SU-DHL-6 (cell line): ENCODE measurements around the gene GLRA3.

Experiments
- H2AFZ ChIP-seq: fragments of 200-600 bp; sonication (generic); 2 replicates; pipeline ENCODE4 v1.6.1; 2014; ENCODE audit warnings: low read depth, mild to moderate bottlenecking, moderate library complexity, mixed read lengths, antibody characterized with exemption, low read length; ENCODE audit not compliant: severe bottlenecking
- H3F3A ChIP-seq: fragments of 200-600 bp; shearing (Covaris generic); 2 replicates; pipeline ENCODE4 v1.6.0; 2016; ENCODE audit warnings: antibody characterized with exemption, mild to moderate bottlenecking; ENCODE audit not compliant: insufficient read depth
- H3K27ac ChIP-seq: fragments of 200-600 bp; sonication (generic); 2 replicates; pipeline ENCODE4 v1.5.1; 2016; ENCODE audit warnings: low read depth, mild to moderate bottlenecking, low read length, moderate library complexity, mixed read lengths
- H3K27me3 ChIP-seq: fragments of 200-600 bp; sonication (generic), shearing (Covaris generic); 2 replicates; pipeline ENCODE4 v1.6.0; 2014; ENCODE audit warnings: mild to moderate bottlenecking, low read length
- H3K36me3 ChIP-seq: fragments of 200-600 bp; sonication (generic); 2 replicates; pipeline ENCODE4 v1.6.1; 2014; ENCODE audit warnings: mild to moderate bottlenecking, low read length, mixed read lengths
- H3K4me2 ChIP-seq: fragments of 300-600, 200-600 bp; shearing (Covaris generic), sonication (generic); 2 replicates; pipeline ENCODE4 v1.6.0; 2014; ENCODE audit warnings: low read length, low read depth, mild to moderate bottlenecking; ENCODE audit not compliant: poor library complexity, severe bottlenecking
- H3K4me3 ChIP-seq: fragments of 200-600 bp; sonication (generic); 2 replicates; pipeline ENCODE4 v1.5.1; 2014; ENCODE audit warnings: antibody characterized with exemption, low read length, mild to moderate bottlenecking, mixed read lengths; ENCODE audit not compliant: insufficient read depth, poor library complexity, severe bottlenecking
- H3K79me2 ChIP-seq: fragments of 200-600 bp; sonication (generic); 2 replicates; pipeline ENCODE4 v1.6.1; 2014; ENCODE audit warnings: mild to moderate bottlenecking, low read length, moderate library complexity; ENCODE audit not compliant: insufficient read depth
- H3K9ac ChIP-seq: fragments of 200-600 bp; sonication (generic); 2 replicates; pipeline ENCODE4 v1.7.0; 2014; ENCODE audit warnings: mild to moderate bottlenecking, low read length
- H3K9me2 ChIP-seq: fragments of 200-600 bp; sonication (generic); replicated peaks from 2 replicates; pipeline ENCODE4 v1.6.1; 2014; ENCODE audit warnings: low read length; ENCODE audit not compliant: insufficient read depth
- H3K9me3 ChIP-seq: fragments of 200-600 bp; sonication (generic); 2 replicates; pipeline ENCODE4 v1.6.1; 2014; ENCODE audit warnings: low read length, mixed read lengths; ENCODE audit not compliant: insufficient read depth
- H4K20me1 ChIP-seq: fragments of 200-600 bp; sonication (generic); 2 replicates; pipeline ENCODE4 v1.6.1; 2014; ENCODE audit warnings: low read depth, mild to moderate bottlenecking, antibody characterized with exemption, low read length, moderate library complexity, mixed read lengths
- EZH2phosphoT487 ChIP-seq: fragments of 200-600 bp; sonication (generic), shearing (Covaris generic); conservative IDR thresholded peaks from 2 replicates; pipeline ENCODE4 v1.6.1; 2018; ENCODE audit warnings: mild to moderate bottlenecking, antibody characterized with exemption, low read length, moderate library complexity, mixed read lengths
- TF ChIP-seq, protein P1 (sequence below): fragments of 200-600 bp; sonication (generic); IDR thresholded peaks from one replicate; pipeline ENCODE4 v1.5.1; 2017; ENCODE audit warnings: antibody characterized with exemption, mild to moderate bottlenecking, low read length, moderate library complexity; ENCODE audit not compliant: insufficient read depth, poor library complexity, severe bottlenecking

Gene GLRA3

DNA sequence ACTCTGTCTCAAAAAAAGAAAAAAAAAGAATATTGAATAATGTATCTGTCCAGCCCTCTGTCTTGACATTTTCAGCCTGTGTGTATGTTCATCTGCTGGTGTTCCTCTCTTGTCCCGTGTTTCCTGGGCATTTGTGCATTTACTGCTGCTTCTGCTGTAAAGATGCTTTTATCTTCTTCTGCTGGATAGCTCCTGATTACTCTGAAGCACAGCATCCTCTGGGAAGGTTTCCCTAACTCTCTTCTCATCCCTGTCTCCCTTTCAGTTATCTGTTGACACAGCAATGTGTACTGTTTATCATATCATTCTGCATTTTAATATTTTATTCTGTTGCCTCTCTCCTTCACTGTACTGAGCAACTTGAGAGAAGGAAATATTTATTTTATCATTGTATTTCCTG is 232.5 kb downstream of the GLRA3 start:
- no peaks in the 10 kb centered on the region for H3K27me3 ChIP-seq
- H2AFZ ChIP-seq, result no peak overlapping the region

DNA sequence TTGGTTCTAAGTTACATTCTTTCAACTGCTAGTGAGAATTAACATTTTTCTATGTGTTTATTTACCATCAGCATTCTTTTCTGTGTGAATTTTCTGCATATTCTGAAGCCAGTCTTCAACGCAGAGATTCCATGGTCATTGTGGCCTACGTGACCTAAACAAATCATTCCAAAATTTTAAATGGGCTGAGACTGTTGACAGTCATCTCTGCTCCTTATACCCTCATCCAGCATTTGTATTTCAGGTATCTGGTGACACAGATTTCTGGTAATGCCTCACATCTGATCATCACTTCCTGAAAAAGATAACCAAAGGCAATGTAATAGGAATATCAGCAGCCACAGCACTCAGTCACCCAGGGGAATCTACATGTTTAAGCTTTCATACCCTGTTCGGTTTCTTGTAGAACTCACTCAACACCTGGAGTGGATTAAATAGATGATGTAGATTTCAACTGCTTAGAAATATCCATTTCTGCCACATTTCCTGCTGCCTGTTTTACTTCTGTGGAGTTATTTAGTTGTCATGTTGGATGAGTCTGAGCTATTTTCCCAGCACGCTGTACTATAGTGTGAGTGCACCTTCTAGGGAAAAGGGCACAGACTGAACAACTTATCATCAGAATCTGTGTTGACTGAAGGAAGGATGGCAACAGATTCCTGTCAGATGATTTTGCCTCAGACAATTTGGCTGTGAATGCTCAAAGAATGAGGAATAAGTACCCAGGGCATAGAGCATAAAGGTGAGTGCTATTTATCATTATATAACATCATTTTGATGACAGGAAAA is 233.7 kb downstream of the GLRA3 start:
- H3K36me3 ChIP-seq, result no peaks in the 10 kb centered on the region
- no peak for TF ChIP-seq EZH2phosphoT487
- TF ChIP-seq, protein P1, sequence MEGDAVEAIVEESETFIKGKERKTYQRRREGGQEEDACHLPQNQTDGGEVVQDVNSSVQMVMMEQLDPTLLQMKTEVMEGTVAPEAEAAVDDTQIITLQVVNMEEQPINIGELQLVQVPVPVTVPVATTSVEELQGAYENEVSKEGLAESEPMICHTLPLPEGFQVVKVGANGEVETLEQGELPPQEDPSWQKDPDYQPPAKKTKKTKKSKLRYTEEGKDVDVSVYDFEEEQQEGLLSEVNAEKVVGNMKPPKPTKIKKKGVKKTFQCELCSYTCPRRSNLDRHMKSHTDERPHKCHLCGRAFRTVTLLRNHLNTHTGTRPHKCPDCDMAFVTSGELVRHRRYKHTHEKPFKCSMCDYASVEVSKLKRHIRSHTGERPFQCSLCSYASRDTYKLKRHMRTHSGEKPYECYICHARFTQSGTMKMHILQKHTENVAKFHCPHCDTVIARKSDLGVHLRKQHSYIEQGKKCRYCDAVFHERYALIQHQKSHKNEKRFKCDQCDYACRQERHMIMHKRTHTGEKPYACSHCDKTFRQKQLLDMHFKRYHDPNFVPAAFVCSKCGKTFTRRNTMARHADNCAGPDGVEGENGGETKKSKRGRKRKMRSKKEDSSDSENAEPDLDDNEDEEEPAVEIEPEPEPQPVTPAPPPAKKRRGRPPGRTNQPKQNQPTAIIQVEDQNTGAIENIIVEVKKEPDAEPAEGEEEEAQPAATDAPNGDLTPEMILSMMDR, result no peak
- H2AFZ ChIP-seq, result no peak overlapping the region
- no peak overlapping the region for H3K27ac ChIP-seq
- no peak overlapping the region for H3K9ac ChIP-seq
- H3F3A ChIP-seq, result no peaks in the 10 kb centered on the region
- no peak overlapping the region for H3K4me2 ChIP-seq
- no peaks in the 10 kb centered on the region for H3K9me3 ChIP-seq
- no peaks in the 10 kb centered on the region for H3K27me3 ChIP-seq
- H4K20me1 ChIP-seq, result no peaks in the 10 kb centered on the region
- no peaks in the 10 kb centered on the region for H3K9me2 ChIP-seq
- H3K4me3 ChIP-seq, result no peak overlapping the region
- H3K79me2 ChIP-seq, result no peaks in the 10 kb centered on the region

More for the DNA sequence above, 232.5 kb downstream of the GLRA3 start:
- H3K36me3 ChIP-seq, result no peaks in the 10 kb centered on the region
- no peaks in the 10 kb centered on the region for H3K79me2 ChIP-seq
- TF ChIP-seq EZH2phosphoT487, result no peak
- TF ChIP-seq, protein P1, result no peak
- H3K27ac ChIP-seq, result no peak overlapping the region
- no peak overlapping the region for H3K9ac ChIP-seq
- no peaks in the 10 kb centered on the region for H3K9me2 ChIP-seq
- no peak overlapping the region for H3K4me2 ChIP-seq
- H3K9me3 ChIP-seq, result no peaks in the 10 kb centered on the region
- no peaks in the 10 kb centered on the region for H3F3A ChIP-seq
- no peak overlapping the region for H3K4me3 ChIP-seq
- H4K20me1 ChIP-seq, result no peaks in the 10 kb centered on the region

DNA sequence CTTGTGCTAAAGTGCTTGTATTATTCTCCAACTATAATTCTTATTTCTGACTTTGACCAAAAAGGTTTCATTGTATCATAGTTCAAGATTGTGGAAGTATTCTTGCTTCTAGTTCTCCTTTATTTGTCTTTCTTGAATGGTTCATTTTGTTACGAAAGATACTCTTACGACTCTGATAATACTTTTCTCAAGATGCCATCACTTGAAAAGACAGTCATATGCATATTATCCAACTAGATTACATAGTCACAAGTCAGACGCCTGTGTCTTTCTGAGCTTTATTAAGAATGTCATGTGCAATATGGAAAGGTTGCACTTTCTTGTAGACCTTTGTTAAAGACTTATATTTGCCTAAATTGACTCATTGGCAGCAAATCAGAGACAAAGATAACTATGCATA is 235.3 kb downstream of the GLRA3 start:
- no peak for TF ChIP-seq EZH2phosphoT487
- TF ChIP-seq, protein P1, result no peak
- H3K4me2 ChIP-seq, result no peak overlapping the region
- H3K36me3 ChIP-seq, result no peaks in the 10 kb centered on the region
- no peaks in the 10 kb centered on the region for H3F3A ChIP-seq
- H3K27me3 ChIP-seq, result no peaks in the 10 kb centered on the region
- no peak overlapping the region for H3K27ac ChIP-seq
- H2AFZ ChIP-seq, result no peak overlapping the region
- no peaks in the 10 kb centered on the region for H3K9me3 ChIP-seq
- no peak overlapping the region for H3K4me3 ChIP-seq
- no peaks in the 10 kb centered on the region for H4K20me1 ChIP-seq
- no peaks in the 10 kb centered on the region for H3K9me2 ChIP-seq
- no peak overlapping the region for H3K9ac ChIP-seq
- H3K79me2 ChIP-seq, result no peaks in the 10 kb centered on the region
